Activated naive CD4-positive, alpha-beta T cell treated with anti-CD3 and anti-CD28 coated beads, Interleukin-2, amount 10 ng/mL, durations not matched to agents 5 hours and 36 hours (primary cell): ENCODE results near the gene LIN52. TPM values are rescaled to one million over a fixed set of nuclear protein-coding genes. Genes with fewer than 3 reads are reported as not detected.

ENCODE experiments used
- total RNA-seq, 2 experiments: library from RNA; stranded (reverse); gene quantifications; one replicate each; pipeline ENCODE4 v1.2.3, GENCODE V29; 2021

LIN52 gene
- 10 to 100 TPM; 11.2 to 12.9 TPM for total RNA-seq

GRCh38 chr14:74084277-74085046, at the start of gene LIN52, which contains the start of gene ALDH6A1:
LIN52 (plus strand) TSS chr14:74084956; CDS start chr14:74084975, 19 bp downstream.
ALDH6A1 (minus strand) TSS chr14:74084453; CDS start chr14:74084394, 59 bp downstream.

GRCh38 chr14:74238974-74239847, 154.5 kb downstream of the LIN52 start, which contains the start of gene VSX2:
VSX2 (plus strand) TSS chr14:74239449; CDS start chr14:74239562, 113 bp downstream.

Other genes starting within 250 kb of the LIN52 start
- 1 to 10 TPM; 1.7 to 3.1 TPM for gene PTGR2, start 233.1 kb upstream of the LIN52 start, total RNA-seq
- 10 to 100 TPM; 42.2 to 45.0 TPM for gene ZNF410, start 198.1 kb upstream of the LIN52 start, total RNA-seq
- 1 to 10 TPM in 1 of 2 experiments, under 1 TPM in 1; 0.99 to 1.3 TPM for gene FAM161B, start 134.9 kb upstream of the LIN52 start, total RNA-seq
- 10 to 100 TPM; 16.3 to 16.5 TPM for gene COQ6, start 134.7 kb upstream of the LIN52 start, total RNA-seq
- 10 to 100 TPM in 1 of 2 experiments, 1 to 10 TPM in 1; 9.4 to 10.5 TPM for gene ENTPD5, start 65.7 kb upstream of the LIN52 start, total RNA-seq
- 1 to 10 TPM in 1 of 2 experiments, under 1 TPM in 1; 0.67 to 1.5 TPM for gene BBOF1, start 65.6 kb upstream of the LIN52 start, total RNA-seq
- 10 to 100 TPM; 15.9 to 16.2 TPM for gene ALDH6A1, start 503 bp upstream of the LIN52 start, total RNA-seq
- not detected for gene VSX2, start 154.5 kb downstream of the LIN52 start, total RNA-seq
- 10 to 100 TPM; 54.8 to 58.8 TPM for gene ABCD4, start 218.0 kb downstream of the LIN52 start, total RNA-seq